GM18520 (cell line): ENCODE data around the gene AHR.

Experiments used
- ATAC-seq: cut with Tn5 transposase; IDR thresholded peaks from one replicate; pipeline ENCODE4 v1.9.1; 2021; ENCODE audit not compliant: unreplicated experiment

The AHR gene

GRCh38 chr7:17298102-17298839, at the start of gene AHR:
AHR (plus strand) TSS chr7:17298652; CDS start chr7:17299265, 613 bp downstream.
- ATAC-seq = peak; percentile 27

- ATAC-seq = no peak
Measured at GRCh38 chr7:17253885-17254284, 44.6 kb upstream of the AHR start.

- ATAC-seq = no peak
Measured at GRCh38 chr7:17255926-17256325, 42.5 kb upstream of the AHR start.

- no peak for ATAC-seq
Measured at GRCh38 chr7:17256375-17256774, 42.1 kb upstream of the AHR start.

- ATAC-seq = no peak
Measured at GRCh38 chr7:17266565-17266964, 31.9 kb upstream of the AHR start.

GRCh38 chr7:17269341-17270221, 28.9 kb upstream of the AHR start:
- no peak for ATAC-seq

- ATAC-seq = no peak
Measured at GRCh38 chr7:17274551-17275245, 23.8 kb upstream of the AHR start.

- ATAC-seq = no peak
Measured at GRCh38 chr7:17275749-17276671, 22.4 kb upstream of the AHR start.

- no peak for ATAC-seq
Measured at GRCh38 chr7:17279061-17279460, 19.4 kb upstream of the AHR start.

GRCh38 chr7:17289074-17289645, 9.3 kb upstream of the AHR start:
- ATAC-seq = no peak

- no peak for ATAC-seq
Measured at GRCh38 chr7:17292843-17293242, 5.6 kb upstream of the AHR start.

- no peak for ATAC-seq
Measured at GRCh38 chr7:17293481-17293880, 5.0 kb upstream of the AHR start.

GRCh38 chr7:17297243-17297642, 1.2 kb upstream of the AHR start:
- ATAC-seq = no peak

GRCh38 chr7:17298840-17299482, 509 bp downstream of the AHR start:
- peak; percentile 25 for ATAC-seq

- no peak for ATAC-seq
Measured at GRCh38 chr7:17299483-17299991, 1.1 kb downstream of the AHR start.

GRCh38 chr7:17300012-17300411, 1.6 kb downstream of the AHR start:
- ATAC-seq = no peak

- ATAC-seq = no peak
Measured at GRCh38 chr7:17300437-17300836, 2.0 kb downstream of the AHR start.

- ATAC-seq = no peak
Measured at GRCh38 chr7:17301471-17302456, 3.3 kb downstream of the AHR start.
